GM06990 (cell line): Measurements from ENCODE around the gene GLIPR1L1.

Source experiments
- DNase-seq: peaks from one replicate; pipeline ENCODE4 v3.0.0-alpha.2; 2011; ENCODE audit not compliant: insufficient read length; ENCODE audit errors: extremely low read depth
- H3K27me3 ChIP-seq: replicated peaks from 2 replicates; pipeline ENCODE4 v1.6.0; 2011; ENCODE audit warnings: low read length; ENCODE audit not compliant: control insufficient read depth, insufficient read depth
- H3K36me3 ChIP-seq: 2 replicates; pipeline ENCODE4 v1.5.1; 2011; ENCODE audit warnings: low read length; ENCODE audit not compliant: control insufficient read depth, insufficient read depth
- H3K4me3 ChIP-seq: replicated peaks from 2 replicates; pipeline ENCODE4 v1.5.1; 2011; ENCODE audit warnings: low read depth, mild to moderate bottlenecking, control low read depth, low read length
- TF ChIP-seq, protein P1 (sequence below): IDR thresholded peaks from 2 replicates; pipeline ENCODE4 v1.5.1; 2011; ENCODE audit warnings: low read length, control low read depth, mild to moderate bottlenecking, inconsistent platforms; ENCODE audit not compliant: insufficient read depth, poor library complexity, severe bottlenecking

Gene GLIPR1L1

DNA sequence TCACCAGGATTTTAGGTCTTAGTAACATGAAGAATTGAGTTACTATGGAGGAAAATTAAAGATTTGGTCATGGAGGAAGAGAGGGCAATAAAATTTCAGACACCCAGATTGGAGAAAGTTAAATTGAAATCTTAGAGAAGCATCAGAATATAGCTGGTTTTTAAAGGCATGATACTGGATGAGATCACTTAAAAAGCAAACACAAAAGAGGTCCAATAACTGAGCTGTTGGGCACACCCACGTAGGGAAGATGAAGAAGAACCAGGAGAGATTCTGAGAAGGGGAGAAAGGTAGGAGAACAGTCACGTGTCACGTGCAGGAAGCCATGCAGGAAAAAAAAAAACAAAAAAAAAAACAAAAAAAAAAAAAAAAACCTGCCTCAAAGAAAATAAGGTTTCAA lies 23.1 kb upstream of the GLIPR1L1 start:
- TF ChIP-seq, protein P1, sequence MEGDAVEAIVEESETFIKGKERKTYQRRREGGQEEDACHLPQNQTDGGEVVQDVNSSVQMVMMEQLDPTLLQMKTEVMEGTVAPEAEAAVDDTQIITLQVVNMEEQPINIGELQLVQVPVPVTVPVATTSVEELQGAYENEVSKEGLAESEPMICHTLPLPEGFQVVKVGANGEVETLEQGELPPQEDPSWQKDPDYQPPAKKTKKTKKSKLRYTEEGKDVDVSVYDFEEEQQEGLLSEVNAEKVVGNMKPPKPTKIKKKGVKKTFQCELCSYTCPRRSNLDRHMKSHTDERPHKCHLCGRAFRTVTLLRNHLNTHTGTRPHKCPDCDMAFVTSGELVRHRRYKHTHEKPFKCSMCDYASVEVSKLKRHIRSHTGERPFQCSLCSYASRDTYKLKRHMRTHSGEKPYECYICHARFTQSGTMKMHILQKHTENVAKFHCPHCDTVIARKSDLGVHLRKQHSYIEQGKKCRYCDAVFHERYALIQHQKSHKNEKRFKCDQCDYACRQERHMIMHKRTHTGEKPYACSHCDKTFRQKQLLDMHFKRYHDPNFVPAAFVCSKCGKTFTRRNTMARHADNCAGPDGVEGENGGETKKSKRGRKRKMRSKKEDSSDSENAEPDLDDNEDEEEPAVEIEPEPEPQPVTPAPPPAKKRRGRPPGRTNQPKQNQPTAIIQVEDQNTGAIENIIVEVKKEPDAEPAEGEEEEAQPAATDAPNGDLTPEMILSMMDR = no peak
- Histone ChIP-seq H3K4me3 (no peak overlapping the region), H3K27me3 (no peaks in the 10 kb centered on the region), H3K36me3 (no peaks in the 10 kb centered on the region)
- no peak for DNase-seq

DNA sequence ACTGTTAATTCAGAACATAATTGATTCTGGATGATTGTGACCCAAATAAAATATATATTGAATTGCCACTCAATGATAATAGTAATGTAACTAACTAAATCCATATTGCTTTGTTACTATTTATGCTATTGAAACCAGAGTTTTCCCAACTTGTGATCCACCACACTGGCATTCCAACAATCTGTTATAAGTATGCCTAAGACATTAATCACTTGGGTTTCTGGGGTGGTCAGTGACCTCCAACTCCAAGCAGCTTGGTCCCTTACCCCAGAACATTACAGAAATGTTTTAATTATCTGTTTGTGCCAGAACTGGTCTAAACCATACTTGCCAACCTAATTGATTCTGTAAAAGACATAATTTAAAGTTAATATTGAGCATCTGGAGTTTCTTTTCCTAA lies 19.0 kb upstream of the GLIPR1L1 start:
- TF ChIP-seq, protein P1 = no peak
- Histone ChIP-seq H3K27me3 (no peaks in the 10 kb centered on the region), H3K4me3 (no peak overlapping the region), H3K36me3 (no peaks in the 10 kb centered on the region)
- no peak for DNase-seq

DNA sequence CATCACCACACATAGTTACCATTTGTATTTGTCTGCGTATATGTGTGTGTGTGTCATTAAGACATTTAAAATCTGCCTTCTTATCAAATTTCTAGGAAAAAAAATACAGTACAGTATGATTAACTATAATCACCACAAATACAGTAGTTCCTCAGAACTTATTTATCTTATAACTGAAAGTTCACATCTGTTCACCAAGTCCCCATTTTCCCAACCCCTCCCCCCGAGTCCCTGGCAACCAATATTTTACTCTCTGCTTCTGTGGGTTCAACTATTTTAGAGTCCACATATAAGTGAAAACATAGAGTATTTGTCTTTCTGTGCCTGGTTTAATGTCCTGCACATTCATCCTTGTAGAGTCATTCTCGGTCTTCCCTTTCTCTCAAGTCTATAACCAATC lies 16.7 kb upstream of the GLIPR1L1 start:
- H3K36me3 ChIP-seq = no peaks in the 10 kb centered on the region
- H3K27me3 ChIP-seq = no peaks in the 10 kb centered on the region
- no peak overlapping the region for H3K4me3 ChIP-seq
- TF ChIP-seq, protein P1 = no peak
- no peak for DNase-seq

DNA sequence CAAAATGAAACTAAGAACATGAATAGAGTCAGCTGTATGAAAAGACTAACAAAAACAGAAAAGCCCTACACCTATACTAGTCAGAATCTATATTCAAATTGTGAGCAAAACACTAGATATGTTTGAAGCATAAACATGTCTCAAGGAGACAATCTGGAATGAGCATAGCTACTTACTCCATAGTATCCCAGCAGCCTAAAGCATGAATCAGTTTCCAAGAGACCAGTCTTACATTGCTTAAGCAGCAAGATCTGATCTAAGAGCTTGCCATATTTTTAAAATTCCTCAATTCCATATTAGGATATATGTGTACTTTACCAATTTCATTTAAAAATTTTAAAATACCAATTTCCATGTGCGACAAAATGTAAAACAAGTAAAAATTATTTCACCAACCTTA lies 12.0 kb upstream of the GLIPR1L1 start:
- no peaks in the 10 kb centered on the region for H3K27me3 ChIP-seq
- H3K4me3 ChIP-seq = no peak overlapping the region
- TF ChIP-seq, protein P1 = no peak
- no peak for DNase-seq
- no peaks in the 10 kb centered on the region for H3K36me3 ChIP-seq

DNA sequence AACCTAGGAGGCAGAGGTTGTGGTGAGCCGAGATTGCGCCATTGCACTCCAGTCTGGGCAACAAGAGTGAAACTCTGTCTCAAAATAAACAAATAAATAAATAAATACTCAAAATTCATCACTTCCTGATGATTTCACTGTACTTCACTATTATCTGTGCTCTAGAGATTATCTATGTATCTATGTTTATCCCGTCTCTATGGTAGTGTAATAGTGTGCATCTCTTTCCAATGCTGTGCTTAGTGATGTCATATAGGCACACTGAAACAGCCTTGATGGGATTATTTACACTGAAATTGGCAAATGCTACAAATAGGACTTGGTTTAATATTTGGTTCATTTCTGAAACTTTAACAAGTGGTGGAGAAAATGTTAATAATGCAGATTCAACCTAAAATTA lies 10.8 kb upstream of the GLIPR1L1 start:
- Histone ChIP-seq H3K27me3 (no peaks in the 10 kb centered on the region), H3K36me3 (no peaks in the 10 kb centered on the region), H3K4me3 (no peak overlapping the region)
- TF ChIP-seq, protein P1 = no peak
- no peak for DNase-seq

DNA sequence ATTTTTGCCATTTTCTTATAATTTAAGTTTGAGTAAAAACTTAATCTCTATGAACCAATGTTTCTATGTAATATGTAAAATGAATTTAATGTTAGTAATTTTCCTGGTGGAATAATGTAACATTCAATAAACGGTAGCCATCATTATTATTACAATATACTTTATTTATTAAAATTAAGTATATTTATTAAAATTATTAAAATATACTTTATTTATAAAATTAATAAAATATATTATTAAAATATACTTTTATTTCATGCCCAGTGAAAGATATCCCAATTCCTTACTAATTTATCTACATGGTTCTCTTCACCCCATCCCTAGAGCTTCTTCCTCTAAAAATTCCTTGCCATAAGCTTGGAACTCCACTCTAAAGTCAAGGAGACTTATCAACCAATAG lies 6.8 kb upstream of the GLIPR1L1 start:
- TF ChIP-seq, protein P1 = no peak

More for the DNA sequence above, 6.8 kb upstream of the GLIPR1L1 start:
- Histone ChIP-seq H3K36me3 (no peaks in the 10 kb centered on the region), H3K4me3 (no peak overlapping the region), H3K27me3 (no peaks in the 10 kb centered on the region)
- DNase-seq = no peak
